ENCODE measurements around the gene HCRTR2.
"Not testable (repeated sequence)": the region's sequence is repeated elsewhere in the genome, so short reads cannot be mapped to it uniquely, and the experiment has no call there.

HCRTR2 gene

DNA sequence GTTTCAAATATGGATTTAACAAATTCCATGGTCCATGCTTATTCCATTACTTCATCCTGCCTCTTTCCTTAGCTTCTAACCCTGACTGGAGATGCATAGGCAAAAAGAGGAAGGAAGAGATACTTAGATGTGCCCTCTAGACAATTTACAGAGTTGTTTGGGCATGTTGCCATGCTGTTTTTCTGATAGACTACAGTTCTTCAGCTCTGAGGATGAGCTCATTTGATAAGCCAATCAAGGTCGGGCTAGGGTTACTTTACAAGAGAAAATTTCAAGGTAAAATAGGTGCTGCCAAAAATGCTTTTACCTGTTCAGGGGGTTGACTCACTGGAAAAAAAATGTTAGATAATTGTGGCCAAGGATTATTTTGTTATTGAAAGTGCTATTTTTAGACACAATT, 5.9 kb downstream of the HCRTR2 start:
- no peaks in the 10 kb centered on the region for H3K27me3 Mint-ChIP-seq
- no peak overlapping the region for H3K4me3 Mint-ChIP-seq
- no peak overlapping the region for H3K27ac Mint-ChIP-seq (ENCODE audit: low read depth)
- H3K4me1 Mint-ChIP-seq, result no peaks in the 10 kb centered on the region
- ATAC-seq (replicated peaks; ENCODE audit: extremely low read depth, poor library complexity, severe bottlenecking) (no peak), DNase-seq (ENCODE audit: low spot score in 2 of 2) (no peak)
- peaks cover 20% of the 10 kb centered on the region for H3K9me3 Mint-ChIP-seq
- no peaks in the 10 kb centered on the region for H3K36me3 Mint-ChIP-seq (ENCODE audit: insufficient read depth)

DNA sequence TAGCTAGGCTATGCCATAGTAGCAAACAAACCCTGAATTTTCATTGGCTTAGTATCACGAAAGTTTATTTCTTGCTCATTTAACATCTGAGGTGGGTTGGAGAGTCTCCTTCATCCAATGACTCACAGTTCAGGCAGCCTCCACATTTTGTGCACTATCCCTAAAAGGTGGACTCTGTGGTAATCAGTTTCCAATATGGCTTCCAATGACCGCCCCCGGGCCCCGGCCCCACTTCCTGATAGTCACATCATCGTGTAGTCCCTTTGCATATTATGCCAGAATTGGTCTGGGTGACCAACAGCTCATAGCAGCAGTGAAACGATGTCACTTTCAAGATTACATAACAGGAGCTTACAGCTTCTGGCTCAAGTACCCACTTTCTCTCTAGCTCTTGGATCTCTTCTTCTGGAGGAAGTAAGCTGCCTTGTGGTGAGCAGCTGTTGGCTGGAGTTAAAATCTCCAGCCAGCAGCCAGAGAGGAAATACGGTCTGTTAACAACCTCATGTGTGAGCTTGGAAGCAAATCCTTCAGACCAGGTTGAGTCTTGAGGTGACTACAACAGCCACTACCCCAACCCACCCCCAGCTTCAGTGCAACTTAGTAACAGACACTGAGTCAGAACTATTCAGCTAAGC, 7.8 kb downstream of the HCRTR2 start:
- no peak for DNase-seq (ENCODE audit: low spot score in 2 of 2)
- Mint-ChIP-seq H3K36me3 (ENCODE audit: insufficient read depth) (no peaks in the 10 kb centered on the region), H3K4me1 (no peaks in the 10 kb centered on the region), H3K9me3 (peaks cover 13% of the 10 kb centered on the region), H3K27me3 (no peaks in the 10 kb centered on the region), H3K4me3 (no peak overlapping the region), H3K27ac (ENCODE audit: low read depth) (no peak overlapping the region)
- no peak for ATAC-seq (replicated peaks; ENCODE audit: extremely low read depth, poor library complexity, severe bottlenecking)

DNA sequence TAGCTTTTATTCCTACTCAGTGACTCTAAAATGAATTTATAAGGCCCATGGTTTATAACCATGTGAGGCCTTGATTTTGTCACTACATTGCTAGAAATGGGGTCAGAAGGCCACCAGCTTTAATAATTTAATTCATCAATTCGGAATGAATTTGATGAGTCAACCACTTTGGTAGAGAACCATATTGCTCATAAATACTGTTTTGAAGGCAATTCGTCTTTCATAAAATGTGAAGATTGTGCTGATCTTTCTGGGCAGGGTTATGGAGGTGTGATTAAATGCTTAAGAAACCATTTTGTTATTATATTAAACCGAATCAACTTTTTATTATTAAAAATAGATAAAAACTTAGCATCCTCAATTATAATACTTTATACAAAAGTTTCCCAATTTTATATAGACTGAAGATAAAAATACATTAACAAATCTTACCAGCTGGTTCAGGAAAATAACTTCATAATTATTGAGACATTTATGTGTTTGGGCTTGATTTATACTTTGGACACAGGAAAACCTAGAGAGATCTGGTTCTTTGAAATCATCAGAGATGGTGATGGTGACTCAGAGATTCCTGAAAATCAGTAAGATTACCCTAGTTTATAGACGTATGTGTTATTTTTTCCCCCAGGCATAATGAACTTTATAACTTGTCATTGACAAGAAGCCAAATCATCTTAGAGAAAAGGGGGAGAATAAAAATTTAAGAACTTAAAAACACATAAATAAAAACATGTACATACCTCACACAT, 10.6 kb downstream of the HCRTR2 start:
- Mint-ChIP-seq H3K9me3 (peaks cover 17% of the 10 kb centered on the region), H3K27ac (ENCODE audit: low read depth) (no peak overlapping the region), H3K36me3 (ENCODE audit: insufficient read depth) (peaks cover 2% of the 10 kb centered on the region), H3K27me3 (no peaks in the 10 kb centered on the region), H3K4me1 (no peaks in the 10 kb centered on the region), H3K4me3 (no peak overlapping the region)
- ATAC-seq (replicated peaks; ENCODE audit: extremely low read depth, poor library complexity, severe bottlenecking) (no peak), DNase-seq (ENCODE audit: low spot score in 2 of 2) (no peak)

DNA sequence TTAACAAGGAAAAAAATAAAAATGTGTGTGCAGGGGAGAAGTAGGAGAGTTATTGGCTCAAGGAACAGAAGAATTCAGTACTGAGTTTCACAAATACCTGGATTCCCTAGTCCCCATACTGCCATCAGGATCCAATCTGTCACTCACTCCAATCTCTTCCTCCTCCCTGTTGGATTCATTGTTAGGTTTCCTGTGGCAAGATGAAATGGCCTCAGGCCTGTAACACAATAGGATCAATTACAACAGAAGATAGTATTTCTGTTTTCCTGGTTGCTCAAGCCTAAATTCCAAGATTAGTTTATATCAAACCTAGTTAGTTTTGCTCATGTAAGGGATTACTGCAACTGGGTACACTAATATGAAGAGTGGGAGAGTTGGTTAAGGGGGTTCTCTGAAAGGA, 24.4 kb downstream of the HCRTR2 start:
- no peak overlapping the region for H3K4me3 Mint-ChIP-seq
- no peaks in the 10 kb centered on the region for H3K36me3 Mint-ChIP-seq (ENCODE audit: insufficient read depth)
- no peak overlapping the region for H3K27ac Mint-ChIP-seq (ENCODE audit: low read depth)
- H3K9me3 Mint-ChIP-seq, result peaks cover 5% of the 10 kb centered on the region
- DNase-seq (ENCODE audit: low spot score in 2 of 2), result no peak
- H3K27me3 Mint-ChIP-seq, result no peaks in the 10 kb centered on the region
- ATAC-seq (replicated peaks; ENCODE audit: extremely low read depth, poor library complexity, severe bottlenecking), result no peak
- no peaks in the 10 kb centered on the region for H3K4me1 Mint-ChIP-seq

DNA sequence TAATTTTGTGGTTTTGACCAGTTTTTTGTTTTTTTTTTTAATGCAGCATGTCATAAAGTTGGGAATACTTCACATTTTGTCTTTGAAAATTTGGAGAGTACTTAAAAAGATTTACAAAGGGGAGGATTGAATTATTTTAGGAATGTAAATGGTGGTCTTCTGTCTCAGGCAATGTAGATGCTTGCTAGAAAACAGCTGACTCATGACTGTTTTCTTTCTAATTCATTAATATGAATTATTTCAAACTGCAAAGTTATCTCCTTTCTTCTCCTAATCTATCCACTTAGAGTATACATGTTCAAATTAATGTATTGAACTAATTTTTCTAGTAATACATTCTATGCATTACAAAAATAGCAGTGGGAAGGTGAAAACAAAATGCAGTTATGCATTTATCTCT, 24.9 kb downstream of the HCRTR2 start:
- ATAC-seq (replicated peaks; ENCODE audit: extremely low read depth, poor library complexity, severe bottlenecking), result no peak
- H3K36me3 Mint-ChIP-seq (ENCODE audit: insufficient read depth), result no peaks in the 10 kb centered on the region
- no peak overlapping the region for H3K27ac Mint-ChIP-seq (ENCODE audit: low read depth)
- H3K4me3 Mint-ChIP-seq, result no peak overlapping the region
- no peaks in the 10 kb centered on the region for H3K4me1 Mint-ChIP-seq
- peaks cover 8% of the 10 kb centered on the region for H3K9me3 Mint-ChIP-seq
- H3K27me3 Mint-ChIP-seq, result no peaks in the 10 kb centered on the region
- DNase-seq (ENCODE audit: low spot score in 2 of 2), result no peak

DNA sequence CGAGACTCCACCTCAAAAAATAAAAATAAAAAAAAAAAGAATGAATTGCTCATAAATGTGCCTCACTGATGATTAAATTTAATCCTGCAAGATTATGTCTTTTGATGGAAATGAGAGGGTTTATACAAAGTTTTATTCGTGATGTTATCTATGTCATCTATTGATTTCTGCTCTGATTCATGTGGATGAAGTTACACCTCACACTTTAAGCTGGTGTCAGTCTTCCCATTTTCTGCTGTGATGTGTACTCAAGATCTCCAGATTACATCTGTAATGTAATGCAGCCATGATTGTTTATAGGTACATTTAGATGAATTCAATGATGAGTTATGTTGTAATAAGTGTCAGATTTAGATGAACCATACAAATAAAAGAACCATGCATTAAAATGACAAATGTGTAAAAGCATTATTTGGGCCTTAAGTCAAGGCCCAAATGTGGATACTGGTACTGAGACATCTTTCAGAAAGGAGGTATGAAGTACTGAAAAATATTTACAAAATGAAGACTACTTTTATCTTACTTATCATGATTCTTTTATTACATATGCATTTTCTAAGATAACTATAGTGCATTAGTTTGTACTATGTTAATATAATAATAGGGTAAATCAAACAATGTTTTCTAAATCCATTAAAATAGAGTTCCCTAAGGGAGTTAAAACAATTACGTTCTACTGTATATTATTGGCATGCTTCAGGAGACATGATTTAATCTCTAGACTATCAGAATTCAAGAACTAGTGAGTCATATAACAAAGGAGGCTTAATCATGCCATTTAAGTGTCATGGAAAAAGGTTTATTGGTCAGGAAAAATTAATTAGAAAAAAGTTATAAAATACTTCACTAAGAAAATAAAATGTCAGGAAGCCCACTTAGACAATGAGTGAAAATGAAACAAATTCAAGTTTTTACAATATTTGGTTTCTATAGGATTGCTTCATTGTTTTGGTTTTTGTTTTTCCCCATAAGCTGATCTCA, 34.5 kb downstream of the HCRTR2 start:
- Mint-ChIP-seq H3K27ac (ENCODE audit: low read depth) (no peak overlapping the region), H3K9me3 (peaks cover 17% of the 10 kb centered on the region), H3K36me3 (ENCODE audit: insufficient read depth) (no peaks in the 10 kb centered on the region), H3K4me3 (no peak overlapping the region), H3K4me1 (no peaks in the 10 kb centered on the region), H3K27me3 (no peaks in the 10 kb centered on the region)
- ATAC-seq (replicated peaks; ENCODE audit: extremely low read depth, poor library complexity, severe bottlenecking) (no peak), DNase-seq (ENCODE audit: low spot score in 2 of 2) (no peak)

DNA sequence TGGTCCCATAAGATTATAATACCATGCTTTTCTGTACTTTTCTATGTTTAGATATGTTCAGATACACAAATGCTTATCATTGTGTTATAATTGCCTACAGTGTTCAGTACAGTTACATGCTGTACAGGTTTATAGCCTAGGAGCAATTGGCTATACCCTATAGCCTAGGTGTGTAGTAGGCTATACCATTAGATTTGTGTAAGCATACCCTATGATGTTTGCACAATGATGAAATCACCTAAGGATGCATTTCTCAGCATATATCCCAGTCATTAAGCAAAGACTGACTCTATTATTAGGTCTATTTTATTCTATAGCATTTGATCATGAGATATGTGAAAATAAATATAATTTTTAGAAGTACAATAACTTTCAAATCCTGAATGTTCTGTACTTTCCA, 36.6 kb downstream of the HCRTR2 start:
- ATAC-seq (replicated peaks; ENCODE audit: extremely low read depth, poor library complexity, severe bottlenecking) (no peak), DNase-seq (ENCODE audit: low spot score in 2 of 2) (no peak)
- H3K4me3 Mint-ChIP-seq, result no peak overlapping the region
- no peaks in the 10 kb centered on the region for H3K36me3 Mint-ChIP-seq (ENCODE audit: insufficient read depth)
- peaks cover 13% of the 10 kb centered on the region for H3K9me3 Mint-ChIP-seq
- no peaks in the 10 kb centered on the region for H3K27me3 Mint-ChIP-seq
- no peak overlapping the region for H3K27ac Mint-ChIP-seq (ENCODE audit: low read depth)
- no peaks in the 10 kb centered on the region for H3K4me1 Mint-ChIP-seq

DNA sequence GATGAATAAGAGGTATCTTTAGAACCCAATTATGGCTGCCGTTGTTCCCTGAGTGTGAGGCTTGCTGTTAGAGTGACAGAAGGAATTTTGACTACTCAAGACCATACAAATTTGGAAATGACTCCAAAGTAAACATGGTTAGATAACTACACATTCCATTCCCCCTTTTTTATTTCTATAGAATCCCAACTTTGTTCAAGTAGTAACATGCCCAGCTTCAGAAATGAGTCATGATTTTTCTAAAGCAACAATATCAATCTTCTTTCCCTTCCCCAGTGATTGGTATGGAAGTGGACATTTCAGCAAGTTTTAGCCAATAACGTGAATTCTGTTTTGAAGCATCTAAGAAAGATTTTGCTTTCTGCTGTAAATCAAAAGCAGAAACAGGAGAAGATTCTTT, 37.8 kb downstream of the HCRTR2 start:
- Mint-ChIP-seq H3K27me3 (no peaks in the 10 kb centered on the region), H3K36me3 (ENCODE audit: insufficient read depth) (no peaks in the 10 kb centered on the region), H3K4me3 (no peak overlapping the region), H3K27ac (ENCODE audit: low read depth) (no peak overlapping the region), H3K4me1 (no peaks in the 10 kb centered on the region), H3K9me3 (peaks cover 14% of the 10 kb centered on the region)
- DNase-seq (ENCODE audit: low spot score in 2 of 2) (no peak), ATAC-seq (replicated peaks; ENCODE audit: extremely low read depth, poor library complexity, severe bottlenecking) (no peak)

DNA sequence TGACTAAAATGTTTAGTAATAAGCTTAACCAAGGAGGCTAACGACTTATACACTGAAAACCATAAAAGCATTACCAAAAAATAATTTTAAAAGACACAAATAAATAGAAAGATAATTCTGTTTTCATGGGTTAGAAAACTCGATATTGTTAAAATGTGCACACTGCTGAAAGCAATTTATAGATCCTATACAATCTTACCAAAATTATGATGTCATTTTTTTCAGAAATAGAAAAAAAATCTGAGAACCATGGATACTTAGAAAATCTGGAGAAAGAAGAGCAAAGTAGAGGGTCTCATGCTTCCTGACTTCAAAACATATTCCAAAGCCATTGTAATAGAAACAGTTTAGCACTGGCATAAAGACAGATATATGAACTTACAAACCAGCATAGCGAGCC, 46.6 kb downstream of the HCRTR2 start:
- no peaks in the 10 kb centered on the region for H3K4me1 Mint-ChIP-seq
- ATAC-seq (replicated peaks; ENCODE audit: extremely low read depth, poor library complexity, severe bottlenecking) (no peak), DNase-seq (ENCODE audit: low spot score in 2 of 2) (no peak)
- H3K27me3 Mint-ChIP-seq, result no peaks in the 10 kb centered on the region
- H3K4me3 Mint-ChIP-seq, result no peak overlapping the region
- no peaks in the 10 kb centered on the region for H3K36me3 Mint-ChIP-seq (ENCODE audit: insufficient read depth)
- no peak overlapping the region for H3K27ac Mint-ChIP-seq (ENCODE audit: low read depth)
- peaks cover 22% of the 10 kb centered on the region for H3K9me3 Mint-ChIP-seq

DNA sequence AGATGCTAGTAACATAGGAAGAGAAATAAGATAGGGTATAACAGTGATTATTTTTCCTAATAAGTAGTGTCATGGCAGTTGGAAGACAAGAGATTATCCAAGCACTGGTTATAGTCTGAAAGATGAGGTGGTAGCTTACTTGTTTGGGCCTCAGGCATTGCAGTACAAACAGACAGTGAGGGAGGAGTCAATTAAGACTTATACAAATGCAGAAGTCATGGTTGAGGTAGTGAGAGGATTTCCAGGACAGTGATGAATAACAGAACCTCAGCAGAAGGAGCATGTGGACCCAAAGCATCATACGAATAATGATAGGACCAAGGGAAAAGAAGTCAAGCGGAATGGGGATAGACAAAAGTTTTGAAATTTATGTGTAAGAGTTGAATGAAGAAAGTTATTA, 53.5 kb downstream of the HCRTR2 start:
- no peak for ATAC-seq (replicated peaks; ENCODE audit: extremely low read depth, poor library complexity, severe bottlenecking)
- no peaks in the 10 kb centered on the region for H3K4me1 Mint-ChIP-seq

DNA sequence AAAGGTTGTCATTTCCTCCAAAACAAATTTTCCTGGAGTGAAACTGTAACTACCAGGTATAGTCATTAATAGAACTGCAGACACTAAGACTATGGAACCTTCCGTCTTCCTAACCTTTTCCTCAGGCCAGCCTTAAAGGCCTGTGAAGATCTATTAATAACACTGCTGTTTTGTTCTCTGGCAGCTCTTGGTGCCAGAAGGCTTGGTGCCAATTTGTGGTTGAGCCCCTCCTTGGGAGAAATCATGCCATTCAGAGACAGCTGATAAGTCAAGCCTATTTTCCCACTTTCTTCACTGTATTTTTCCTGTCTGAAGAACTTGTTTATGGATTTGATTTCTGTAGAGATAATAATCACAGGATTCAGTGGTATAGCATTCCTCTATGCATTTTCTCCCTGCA, 64.8 kb downstream of the HCRTR2 start:
- H3K27me3 Mint-ChIP-seq, result no peaks in the 10 kb centered on the region
- no peak overlapping the region for H3K27ac Mint-ChIP-seq (ENCODE audit: low read depth)
- no peaks in the 10 kb centered on the region for H3K4me1 Mint-ChIP-seq

More for the DNA sequence above, 53.5 kb downstream of the HCRTR2 start:
- Mint-ChIP-seq H3K36me3 (ENCODE audit: insufficient read depth) (no peaks in the 10 kb centered on the region), H3K9me3 (peaks cover 15% of the 10 kb centered on the region), H3K4me3 (no peak overlapping the region), H3K27ac (ENCODE audit: low read depth) (no peak overlapping the region), H3K27me3 (no peaks in the 10 kb centered on the region)
- DNase-seq (ENCODE audit: low spot score in 2 of 2), result no peak

DNA sequence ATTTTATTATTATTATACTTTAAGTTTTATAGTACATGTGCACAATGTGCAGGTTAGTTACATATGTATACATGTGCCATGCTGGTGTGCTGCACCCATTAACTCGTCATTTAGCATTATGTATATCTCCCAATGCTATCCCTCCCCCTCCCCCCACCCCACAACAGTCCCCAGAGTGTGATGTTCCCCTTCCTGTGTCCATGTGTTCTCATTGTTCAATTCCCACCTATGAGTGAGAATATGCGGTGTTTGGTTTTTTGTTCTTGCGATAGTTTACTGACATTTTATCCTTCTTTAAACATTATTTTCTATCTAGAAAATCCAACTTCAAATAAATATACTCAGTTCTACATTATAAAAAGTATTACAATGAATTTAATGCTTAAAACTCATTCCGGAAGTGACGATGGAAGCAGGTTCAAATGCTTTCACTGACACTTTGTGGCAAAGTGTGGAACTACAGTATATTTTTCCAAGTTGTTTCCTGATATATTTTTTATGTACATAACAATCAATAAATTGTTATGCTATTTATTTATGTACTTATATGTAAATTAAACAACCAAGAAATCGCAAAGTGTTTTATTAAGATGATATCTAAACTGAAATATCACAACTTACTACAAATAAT, 66.8 kb downstream of the HCRTR2 start:
- ATAC-seq (replicated peaks; ENCODE audit: extremely low read depth, poor library complexity, severe bottlenecking); DNase-seq (ENCODE audit: low spot score in 2 of 2); H3K4me3 Mint-ChIP-seq; H3K27me3 Mint-ChIP-seq; H3K4me1 Mint-ChIP-seq; H3K36me3 Mint-ChIP-seq (ENCODE audit: insufficient read depth); H3K27ac Mint-ChIP-seq (ENCODE audit: low read depth): not testable (repeated sequence)
- H3K9me3 Mint-ChIP-seq, result peaks cover 32% of the 10 kb centered on the region

More for the DNA sequence above, 64.8 kb downstream of the HCRTR2 start:
- H3K36me3 Mint-ChIP-seq (ENCODE audit: insufficient read depth), result no peaks in the 10 kb centered on the region
- no peak overlapping the region for H3K4me3 Mint-ChIP-seq
- ATAC-seq (replicated peaks; ENCODE audit: extremely low read depth, poor library complexity, severe bottlenecking), result no peak
- no peak for DNase-seq (ENCODE audit: low spot score in 2 of 2)
- H3K9me3 Mint-ChIP-seq, result peaks cover 19% of the 10 kb centered on the region
